ENCODE data around the gene ZC2HC1B.

ZC2HC1B gene

GRCh38 chr6:143864234-143864633 lies at the start of gene ZC2HC1B:
ZC2HC1B (plus strand) TSS chr6:143864474; CDS start chr6:143864540, 66 bp downstream.
- Histone ChIP-seq H3K27me3 (ENCODE audit: control insufficient read depth in 1 of 2, insufficient read depth in 2 of 2, low read length in 2 of 2) (no peaks in the 10 kb centered on the region), H3K9me3 (ENCODE audit: control insufficient read depth in 1 of 2, low read length in 2 of 2) (no peaks in the 10 kb centered on the region), H3K27ac (ENCODE audit: low read depth, low read length) (no peak within 1 kb of the TSS), H3K9ac (ENCODE audit: low read depth in 1 of 2, low read length in 2 of 2) (no peak within 1 kb of the TSS), H3K36me3 (ENCODE audit: control insufficient read depth in 1 of 2, insufficient read depth in 2 of 2, low read length in 2 of 2) (peaks cover 8 to 57% of the 10 kb centered on the region in 2 donors), H3K4me1 (ENCODE audit: control insufficient read depth in 1 of 2, insufficient read depth in 2 of 2, low read length in 2 of 2) (no peaks in the 10 kb centered on the region), H3K4me3 (ENCODE audit: low read depth in 1 of 2, low read length in 2 of 2) (no peak within 1 kb of the TSS)

DNA sequence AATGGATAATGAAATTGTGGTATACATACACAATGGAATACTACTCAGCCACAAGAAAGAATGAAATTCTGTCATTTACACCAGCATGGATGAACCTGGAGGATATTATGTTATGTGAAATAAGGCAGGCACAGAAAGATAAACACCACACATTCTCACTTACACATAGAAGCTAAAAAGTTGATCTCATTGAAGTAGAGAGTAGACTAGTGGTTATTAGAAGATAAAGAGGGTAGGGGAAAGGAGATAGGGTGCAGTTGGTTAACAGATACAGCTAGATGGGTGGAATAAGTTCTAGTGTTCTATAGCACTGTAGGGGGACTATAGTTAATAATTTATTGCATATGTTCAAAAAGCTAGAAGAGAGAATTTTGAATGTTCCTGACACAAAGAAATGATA lies 46.7 kb upstream of the ZC2HC1B start:
- Histone ChIP-seq H3K27ac (ENCODE audit: low read depth, low read length) (no peak overlapping the region), H3K4me3 (ENCODE audit: low read depth in 1 of 2, low read length in 2 of 2) (no peak overlapping the region), H3K9me3 (ENCODE audit: control insufficient read depth in 1 of 2, low read length in 2 of 2) (no peaks in the 10 kb centered on the region), H3K4me1 (ENCODE audit: control insufficient read depth in 1 of 2, insufficient read depth in 2 of 2, low read length in 2 of 2) (no peaks in the 10 kb centered on the region), H3K9ac (ENCODE audit: low read depth in 1 of 2, low read length in 2 of 2) (no peak overlapping the region), H3K27me3 (ENCODE audit: control insufficient read depth in 1 of 2, insufficient read depth in 2 of 2, low read length in 2 of 2) (no peaks in the 10 kb centered on the region), H3K36me3 (ENCODE audit: control insufficient read depth in 1 of 2, insufficient read depth in 2 of 2, low read length in 2 of 2) (peaks cover 0 to 2% of the 10 kb centered on the region in 2 donors)

DNA sequence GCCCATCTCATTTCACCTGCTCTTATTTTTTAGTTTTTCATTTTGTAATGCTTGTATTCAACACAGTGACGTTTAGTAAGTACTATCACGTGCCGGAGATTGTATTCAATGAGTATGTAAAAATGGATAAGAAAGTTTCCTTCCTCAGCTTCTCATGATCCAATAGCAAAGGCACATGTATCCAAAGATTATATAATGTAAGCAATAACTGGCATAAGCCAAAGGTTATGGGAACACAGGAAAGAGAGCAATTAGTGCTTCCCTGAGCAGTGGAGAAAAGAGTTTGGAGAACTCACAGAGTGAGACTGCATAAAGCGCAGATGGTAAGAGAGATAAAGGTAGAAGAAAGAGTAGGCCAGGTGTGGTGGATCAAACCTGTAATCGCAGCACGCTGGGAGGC lies 42.9 kb upstream of the ZC2HC1B start:
- no peaks in the 10 kb centered on the region for H3K27me3 ChIP-seq (ENCODE audit: control insufficient read depth in 1 of 2, insufficient read depth in 2 of 2, low read length in 2 of 2)
- H3K4me3 ChIP-seq (ENCODE audit: low read depth in 1 of 2, low read length in 2 of 2), result no peak overlapping the region
- H3K4me1 ChIP-seq (ENCODE audit: control insufficient read depth in 1 of 2, insufficient read depth in 2 of 2, low read length in 2 of 2), result no peaks in the 10 kb centered on the region
- no peak overlapping the region for H3K9ac ChIP-seq (ENCODE audit: low read depth in 1 of 2, low read length in 2 of 2)
- no peak overlapping the region for H3K27ac ChIP-seq (ENCODE audit: low read depth, low read length)
- no peaks in the 10 kb centered on the region for H3K9me3 ChIP-seq (ENCODE audit: control insufficient read depth in 1 of 2, low read length in 2 of 2)
- H3K36me3 ChIP-seq (ENCODE audit: control insufficient read depth in 1 of 2, insufficient read depth in 2 of 2, low read length in 2 of 2), result peaks cover 0 to 5% of the 10 kb centered on the region in 2 donors

DNA sequence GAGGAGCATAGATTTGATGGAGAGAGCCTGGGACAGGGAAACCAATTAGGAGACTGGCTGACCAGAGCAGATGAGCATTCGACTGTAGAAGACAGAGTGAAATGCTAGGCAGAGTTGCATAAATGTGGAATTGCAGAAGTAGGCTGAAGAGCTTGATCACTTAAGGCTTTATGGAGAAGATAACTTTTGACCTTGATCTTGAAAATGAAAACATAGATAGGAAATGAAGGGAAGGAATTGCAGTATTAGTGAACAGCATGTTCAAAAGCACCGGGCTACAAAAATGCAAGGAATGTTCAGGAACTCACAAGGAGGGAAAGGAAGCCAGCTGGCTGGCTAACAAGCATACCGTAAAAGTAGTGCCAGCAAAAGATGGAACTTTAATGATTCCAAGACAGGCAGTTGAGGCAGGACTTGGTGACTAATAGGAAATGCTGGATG lies 41.7 kb upstream of the ZC2HC1B start:
- Histone ChIP-seq H3K9me3 (ENCODE audit: control insufficient read depth in 1 of 2, low read length in 2 of 2) (no peaks in the 10 kb centered on the region), H3K36me3 (ENCODE audit: control insufficient read depth in 1 of 2, insufficient read depth in 2 of 2, low read length in 2 of 2) (peaks cover 0 to 5% of the 10 kb centered on the region in 2 donors), H3K27me3 (ENCODE audit: control insufficient read depth in 1 of 2, insufficient read depth in 2 of 2, low read length in 2 of 2) (no peaks in the 10 kb centered on the region), H3K27ac (ENCODE audit: low read depth, low read length) (no peak overlapping the region), H3K4me3 (ENCODE audit: low read depth in 1 of 2, low read length in 2 of 2) (no peak overlapping the region), H3K9ac (ENCODE audit: low read depth in 1 of 2, low read length in 2 of 2) (no peak overlapping the region), H3K4me1 (ENCODE audit: control insufficient read depth in 1 of 2, insufficient read depth in 2 of 2, low read length in 2 of 2) (no peaks in the 10 kb centered on the region)

DNA sequence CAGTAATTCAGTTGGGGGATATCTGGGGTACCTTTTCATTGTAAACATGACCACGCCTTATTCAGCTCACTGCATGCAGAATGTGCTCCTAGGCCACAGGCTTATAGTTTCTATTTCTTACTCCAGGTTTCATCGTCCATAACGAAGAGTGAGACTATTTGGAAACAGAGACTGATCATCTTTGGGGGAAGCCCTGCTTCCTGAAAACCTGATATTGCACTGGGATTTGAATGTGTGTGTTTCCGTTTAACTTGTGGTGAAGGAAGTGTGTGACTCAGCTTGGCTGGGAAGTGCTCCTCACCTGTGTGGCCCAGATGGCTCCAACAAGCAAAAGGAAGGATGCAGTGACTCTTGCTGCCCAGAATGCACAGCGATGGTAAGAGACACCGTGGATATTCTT lies 40.7 kb upstream of the ZC2HC1B start:
- Histone ChIP-seq H3K27me3 (ENCODE audit: control insufficient read depth in 1 of 2, insufficient read depth in 2 of 2, low read length in 2 of 2) (no peaks in the 10 kb centered on the region), H3K9me3 (ENCODE audit: control insufficient read depth in 1 of 2, low read length in 2 of 2) (no peaks in the 10 kb centered on the region), H3K36me3 (ENCODE audit: control insufficient read depth in 1 of 2, insufficient read depth in 2 of 2, low read length in 2 of 2) (peaks cover 0 to 3% of the 10 kb centered on the region in 2 donors), H3K9ac (ENCODE audit: low read depth in 1 of 2, low read length in 2 of 2) (no peak overlapping the region), H3K4me3 (ENCODE audit: low read depth in 1 of 2, low read length in 2 of 2) (no peak overlapping the region), H3K27ac (ENCODE audit: low read depth, low read length) (no peak overlapping the region), H3K4me1 (ENCODE audit: control insufficient read depth in 1 of 2, insufficient read depth in 2 of 2, low read length in 2 of 2) (no peaks in the 10 kb centered on the region)

GRCh38 chr6:143828572-143828971 lies 35.7 kb upstream of the ZC2HC1B start:
- Histone ChIP-seq H3K9me3 (ENCODE audit: control insufficient read depth in 1 of 2, low read length in 2 of 2) (no peaks in the 10 kb centered on the region), H3K9ac (ENCODE audit: low read depth in 1 of 2, low read length in 2 of 2) (no peak overlapping the region), H3K4me3 (ENCODE audit: low read depth in 1 of 2, low read length in 2 of 2) (no peak overlapping the region), H3K36me3 (ENCODE audit: control insufficient read depth in 1 of 2, insufficient read depth in 2 of 2, low read length in 2 of 2) (peaks cover 0 to 3% of the 10 kb centered on the region in 2 donors), H3K27me3 (ENCODE audit: control insufficient read depth in 1 of 2, insufficient read depth in 2 of 2, low read length in 2 of 2) (no peaks in the 10 kb centered on the region), H3K4me1 (ENCODE audit: control insufficient read depth in 1 of 2, insufficient read depth in 2 of 2, low read length in 2 of 2) (no peaks in the 10 kb centered on the region), H3K27ac (ENCODE audit: low read depth, low read length) (no peak overlapping the region)

DNA sequence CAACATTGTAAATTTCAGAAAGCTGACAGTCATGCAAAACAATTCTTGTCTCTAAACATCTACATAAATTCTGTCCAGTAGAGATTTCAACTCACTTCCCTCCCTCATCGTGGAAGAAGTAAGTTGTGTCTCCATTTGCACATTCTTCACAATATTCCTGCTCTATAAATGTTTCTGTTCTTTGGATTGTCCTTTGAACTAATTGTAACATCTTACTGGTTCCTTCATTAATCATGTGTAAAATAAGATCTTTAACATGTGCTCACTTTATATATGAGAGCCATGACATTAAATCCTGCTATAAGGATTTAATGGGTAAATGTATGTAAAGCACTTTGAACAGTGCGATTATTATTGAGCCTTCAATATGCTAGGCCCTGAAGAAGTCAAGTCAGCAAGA lies 28.1 kb upstream of the ZC2HC1B start:
- H3K36me3 ChIP-seq (ENCODE audit: control insufficient read depth in 1 of 2, insufficient read depth in 2 of 2, low read length in 2 of 2), result no peaks in the 10 kb centered on the region
- no peaks in the 10 kb centered on the region for H3K27me3 ChIP-seq (ENCODE audit: control insufficient read depth in 1 of 2, insufficient read depth in 2 of 2, low read length in 2 of 2)
- no peak overlapping the region for H3K27ac ChIP-seq (ENCODE audit: low read depth, low read length)
- no peak overlapping the region for H3K4me3 ChIP-seq (ENCODE audit: low read depth in 1 of 2, low read length in 2 of 2)
- H3K9ac ChIP-seq (ENCODE audit: low read depth in 1 of 2, low read length in 2 of 2), result no peak overlapping the region
- H3K4me1 ChIP-seq (ENCODE audit: control insufficient read depth in 1 of 2, insufficient read depth in 2 of 2, low read length in 2 of 2), result peaks cover 11% of the 10 kb centered on the region in 2 donors
- no peaks in the 10 kb centered on the region for H3K9me3 ChIP-seq (ENCODE audit: control insufficient read depth in 1 of 2, low read length in 2 of 2)

- Histone ChIP-seq H3K9me3 (ENCODE audit: control insufficient read depth in 1 of 2, low read length in 2 of 2) (no peaks in the 10 kb centered on the region), H3K4me1 (ENCODE audit: control insufficient read depth in 1 of 2, insufficient read depth in 2 of 2, low read length in 2 of 2) (peaks cover 14% of the 10 kb centered on the region in 2 donors), H3K4me3 (ENCODE audit: low read depth in 1 of 2, low read length in 2 of 2) (no peak overlapping the region), H3K9ac (ENCODE audit: low read depth in 1 of 2, low read length in 2 of 2) (no peak overlapping the region), H3K27me3 (ENCODE audit: control insufficient read depth in 1 of 2, insufficient read depth in 2 of 2, low read length in 2 of 2) (no peaks in the 10 kb centered on the region), H3K36me3 (ENCODE audit: control insufficient read depth in 1 of 2, insufficient read depth in 2 of 2, low read length in 2 of 2) (no peaks in the 10 kb centered on the region), H3K27ac (ENCODE audit: low read depth, low read length) (no peak overlapping the region)
Observed at GRCh38 chr6:143838395-143838794, 25.9 kb upstream of the ZC2HC1B start.

DNA sequence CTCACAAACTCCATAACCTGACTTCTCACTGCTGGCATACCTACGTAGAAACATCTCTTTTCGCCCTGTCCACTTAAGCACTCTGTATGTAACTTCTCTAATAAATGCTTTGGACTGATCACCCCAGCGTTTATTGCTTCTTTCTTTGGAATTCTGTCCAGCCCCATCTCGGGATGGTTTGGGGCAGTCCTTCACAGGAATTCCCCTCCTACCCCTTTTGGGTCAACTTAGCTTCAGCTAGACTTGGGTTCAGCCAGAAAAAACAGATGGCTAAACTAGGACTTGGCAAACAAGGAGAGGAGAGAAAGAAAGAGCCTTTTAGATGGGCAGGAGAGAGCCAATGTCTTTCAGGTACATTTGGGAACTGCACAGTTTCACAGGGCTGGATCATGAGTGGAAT lies 25.1 kb upstream of the ZC2HC1B start:
- H3K4me1 ChIP-seq (ENCODE audit: control insufficient read depth in 1 of 2, insufficient read depth in 2 of 2, low read length in 2 of 2), result peaks cover 19% of the 10 kb centered on the region in 2 donors
- no peaks in the 10 kb centered on the region for H3K36me3 ChIP-seq (ENCODE audit: control insufficient read depth in 1 of 2, insufficient read depth in 2 of 2, low read length in 2 of 2)
- no peaks in the 10 kb centered on the region for H3K9me3 ChIP-seq (ENCODE audit: control insufficient read depth in 1 of 2, low read length in 2 of 2)
- no peak overlapping the region for H3K9ac ChIP-seq (ENCODE audit: low read depth in 1 of 2, low read length in 2 of 2)
- no peak overlapping the region for H3K4me3 ChIP-seq (ENCODE audit: low read depth in 1 of 2, low read length in 2 of 2)
- H3K27me3 ChIP-seq (ENCODE audit: control insufficient read depth in 1 of 2, insufficient read depth in 2 of 2, low read length in 2 of 2), result no peaks in the 10 kb centered on the region
- no peak overlapping the region for H3K27ac ChIP-seq (ENCODE audit: low read depth, low read length)

DNA sequence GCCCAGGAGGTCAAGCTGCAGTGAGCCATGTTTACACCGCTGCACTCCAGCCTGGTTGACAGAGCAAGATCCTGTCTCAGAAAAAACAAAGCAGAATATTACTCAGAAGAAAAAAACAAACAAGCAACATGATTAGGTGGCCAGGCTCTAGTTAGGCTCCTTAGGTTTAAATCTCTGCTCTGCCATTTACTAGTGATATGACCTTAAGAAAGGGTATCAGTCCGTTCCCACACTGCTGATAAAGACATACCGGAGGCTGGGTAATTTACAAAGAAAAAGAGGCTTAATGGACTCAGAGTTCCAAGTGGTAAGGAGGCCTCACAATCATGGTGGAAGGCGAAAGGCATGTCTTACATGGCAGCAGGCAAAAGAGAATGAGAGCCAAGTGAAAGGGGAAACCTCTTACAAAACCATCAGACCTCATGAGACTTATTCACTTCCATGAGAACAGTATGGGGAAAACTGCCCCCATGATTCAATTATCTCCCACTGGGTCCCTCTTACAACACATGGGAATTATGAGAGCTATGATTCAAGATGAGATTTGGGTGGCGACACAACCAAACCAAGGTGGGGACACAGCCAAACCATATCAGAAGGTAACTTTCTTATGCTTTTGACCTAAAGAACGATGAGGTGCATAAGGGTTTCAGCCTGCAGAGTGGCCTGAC lies 23.5 kb upstream of the ZC2HC1B start:
- Histone ChIP-seq H3K9ac (ENCODE audit: low read depth in 1 of 2, low read length in 2 of 2) (no peak overlapping the region), H3K9me3 (ENCODE audit: control insufficient read depth in 1 of 2, low read length in 2 of 2) (no peaks in the 10 kb centered on the region), H3K36me3 (ENCODE audit: control insufficient read depth in 1 of 2, insufficient read depth in 2 of 2, low read length in 2 of 2) (peaks cover 0 to 11% of the 10 kb centered on the region in 2 donors), H3K4me3 (ENCODE audit: low read depth in 1 of 2, low read length in 2 of 2) (no peak overlapping the region), H3K27me3 (ENCODE audit: control insufficient read depth in 1 of 2, insufficient read depth in 2 of 2, low read length in 2 of 2) (no peaks in the 10 kb centered on the region), H3K4me1 (ENCODE audit: control insufficient read depth in 1 of 2, insufficient read depth in 2 of 2, low read length in 2 of 2) (peaks cover 21 to 22% of the 10 kb centered on the region in 2 donors), H3K27ac (ENCODE audit: low read depth, low read length) (no peak overlapping the region)

All from duodenal mucosa (tissue), 2 donors.